ENCODE measurements around the gene CDC42BPA. TPM values are rescaled to one million over a fixed set of nuclear protein-coding genes. Genes with fewer than 3 reads are reported as not detected.

CDC42BPA gene
- total and polyA plus RNA-seq, 9 of the 15 experiments (the other 6 are each of a cell fraction or from before 2014, with no cell fraction given), result 8.0 to 77.5 (median 52.1) TPM

DNA sequence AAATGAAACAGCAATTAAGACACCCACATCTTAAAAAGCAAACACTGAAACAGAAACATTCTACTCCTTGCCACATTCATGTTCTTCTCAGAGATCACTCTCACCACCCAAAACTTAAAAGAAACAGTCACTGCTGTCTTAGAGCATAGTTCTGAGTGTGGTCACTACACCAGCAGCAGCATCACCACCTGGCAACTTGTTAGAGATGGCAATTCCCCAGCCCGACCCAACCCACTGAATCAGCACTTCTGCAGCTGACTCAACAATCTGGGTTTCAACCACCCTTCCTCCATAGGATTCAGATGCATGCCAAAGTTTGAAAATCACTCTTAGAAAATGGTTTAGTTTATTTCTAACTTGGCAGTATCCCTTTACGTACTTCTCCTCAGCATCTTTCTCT lies 126.1 kb downstream of the CDC42BPA start:
- no TSS peak for BruUV-seq (replicated peaks)
- no peak overlapping the region for H3K4me3 ChIP-seq
- H4K20me1 ChIP-seq (replicated peaks; ENCODE audit: control insufficient read depth, insufficient read depth, low read length), result no peaks in the 10 kb centered on the region
- H3K27me3 ChIP-seq (ENCODE audit: control insufficient read depth in 2 of 2, insufficient read depth in 2 of 2, low read length in 2 of 2), result no peaks in the 10 kb centered on the region
- peak; percentile 84 for ATAC-seq
- FAIRE-seq, result peak; percentile 11
- H3K79me2 ChIP-seq (ENCODE audit: control insufficient read depth, insufficient read depth, low read length), result peaks cover 26% of the 10 kb centered on the region
- H2AFZ ChIP-seq (ENCODE audit: low read depth, low read length), result no peak overlapping the region
- in situ Hi-C loops (cut with MboI) (no loop called here), intact Hi-C loops (cut with micrococcal nuclease) (no loop called here)
- DNase-seq (ENCODE audit: extremely low read depth in 1 of 4, low spot score in 3 of 4), result peak in 2 of 4 experiments; percentile 23 to 55
- H3K4me1 ChIP-seq (replicated peaks in 1 of 2; ENCODE audit: control insufficient read depth in 2 of 2, insufficient read depth in 2 of 2, low read length in 2 of 2), result peaks cover 0 to 3% of the 10 kb centered on the region in 2 experiments; a peak in 1 of 5 replicates
- no peak overlapping the region for H3K4me2 ChIP-seq (ENCODE audit: insufficient read depth, low read length)
- ChIA-PET CTCF (ENCODE audit: low intra/inter-chr PET ratio) (no interaction called here), POLR2A (no interaction called here)
- H3K36me3 ChIP-seq (ENCODE audit: control insufficient read depth, insufficient read depth, low read length), result peaks cover 38% of the 10 kb centered on the region
- no peaks in the 10 kb centered on the region for H3K9me1 ChIP-seq (ENCODE audit: control insufficient read depth, insufficient read depth, low read length)
- WGBS (ENCODE audit: insufficient coverage, low coverage, missing lambda C conversion rate), result 56% methylated on average over 2 of the region's 2 CpGs
- H3K27ac ChIP-seq (ENCODE audit: extremely low read depth, low read depth, low read length), result no peak overlapping the region
- H3K9me3 ChIP-seq (replicated peaks; ENCODE audit: control insufficient read depth, insufficient read depth, low read depth, low read length), result no peaks in the 10 kb centered on the region
- H3K9ac ChIP-seq (ENCODE audit: insufficient read depth in 1 of 2, low read depth in 2 of 2, low read length in 2 of 2), result no peak overlapping the region
- TF ChIP-seq BDP1 (IDR thresholded peaks at IDR 0.05; ENCODE audit: insufficient read depth, insufficient read length) (no peak), MTA2 (IDR thresholded peaks at IDR 0.05; ENCODE audit: low read depth) (no peak), MIER1 (IDR thresholded peaks at IDR 0.05; ENCODE audit: low read depth) (no peak), BMI1 (IDR thresholded peaks at IDR 0.05; ENCODE audit: low read length) (no peak), KLF10 (CRISPR knock-in tag; IDR thresholded peaks at IDR 0.05) (no peak), JUND (IDR thresholded peaks at IDR 0.05; ENCODE audit: borderline replicate concordance, low read depth, low read length) (peak; percentile 56; the same call in 1 of the 2 replicates), JUND (tag; IDR thresholded peaks at IDR 0.05; ENCODE audit: borderline replicate concordance, low read depth, low read length) (no peak), C11orf30 (IDR thresholded peaks at IDR 0.05; ENCODE audit: low read depth) (peak; percentile 97), EHMT2 (IDR thresholded peaks at IDR 0.05) (peak; percentile 55; the same call in 1 of the 2 replicates), RCOR1 (IDR thresholded peaks at IDR 0.05; ENCODE audit: borderline replicate concordance in 1 of 2, low read depth in 2 of 2, low read length in 2 of 2) (peak in 1 of 2 experiments; percentile 27; a peak in 1 of 4 replicates), TRIM28 (IDR thresholded peaks at IDR 0.05) (no peak), HNRNPL (IDR thresholded peaks at IDR 0.05; ENCODE audit: low read depth, low read length) (no peak), ERF (CRISPR knock-in tag; IDR thresholded peaks at IDR 0.05) (no peak), ARHGAP35 (IDR thresholded peaks at IDR 0.05; ENCODE audit: partially characterized antibody) (no peak), HCFC1 (IDR thresholded peaks at IDR 0.05; ENCODE audit: low read depth, low read length) (no peak), LARP7 (IDR thresholded peaks at IDR 0.05) (no peak), RAD21 (CRISPR knock-in tag; conservative IDR thresholded peaks at IDR 0.05 in 1 of 2, IDR thresholded peaks at IDR 0.05 in 1 of 2) (no peak), MCM7 (IDR thresholded peaks at IDR 0.05) (no peak), HDGF (IDR thresholded peaks at IDR 0.05) (0 out of 2 replicates have a peak, but pooled peaks have one; percentile 29), ZZZ3 (IDR thresholded peaks at IDR 0.05) (no peak), MAFF (IDR thresholded peaks at IDR 0.05; ENCODE audit: low read length) (peak; percentile 85)
- TF ChIP-seq, protein P1, sequence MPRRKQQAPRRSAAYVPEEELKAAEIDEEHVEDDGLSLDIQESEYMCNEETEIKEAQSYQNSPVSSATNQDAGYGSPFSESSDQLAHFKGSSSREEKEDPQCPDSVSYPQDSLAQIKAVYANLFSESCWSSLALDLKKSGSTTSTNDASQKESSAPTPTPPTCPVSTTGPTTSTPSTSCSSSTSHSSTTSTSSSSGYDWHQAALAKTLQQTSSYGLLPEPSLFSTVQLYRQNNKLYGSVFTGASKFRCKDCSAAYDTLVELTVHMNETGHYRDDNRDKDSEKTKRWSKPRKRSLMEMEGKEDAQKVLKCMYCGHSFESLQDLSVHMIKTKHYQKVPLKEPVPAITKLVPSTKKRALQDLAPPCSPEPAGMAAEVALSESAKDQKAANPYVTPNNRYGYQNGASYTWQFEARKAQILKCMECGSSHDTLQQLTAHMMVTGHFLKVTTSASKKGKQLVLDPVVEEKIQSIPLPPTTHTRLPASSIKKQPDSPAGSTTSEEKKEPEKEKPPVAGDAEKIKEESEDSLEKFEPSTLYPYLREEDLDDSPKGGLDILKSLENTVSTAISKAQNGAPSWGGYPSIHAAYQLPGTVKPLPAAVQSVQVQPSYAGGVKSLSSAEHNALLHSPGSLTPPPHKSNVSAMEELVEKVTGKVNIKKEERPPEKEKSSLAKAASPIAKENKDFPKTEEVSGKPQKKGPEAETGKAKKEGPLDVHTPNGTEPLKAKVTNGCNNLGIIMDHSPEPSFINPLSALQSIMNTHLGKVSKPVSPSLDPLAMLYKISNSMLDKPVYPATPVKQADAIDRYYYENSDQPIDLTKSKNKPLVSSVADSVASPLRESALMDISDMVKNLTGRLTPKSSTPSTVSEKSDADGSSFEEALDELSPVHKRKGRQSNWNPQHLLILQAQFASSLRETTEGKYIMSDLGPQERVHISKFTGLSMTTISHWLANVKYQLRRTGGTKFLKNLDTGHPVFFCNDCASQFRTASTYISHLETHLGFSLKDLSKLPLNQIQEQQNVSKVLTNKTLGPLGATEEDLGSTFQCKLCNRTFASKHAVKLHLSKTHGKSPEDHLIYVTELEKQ (CRISPR knock-in tag; IDR thresholded peaks at IDR 0.05), result no peak
- TF ChIP-seq, protein P2, sequence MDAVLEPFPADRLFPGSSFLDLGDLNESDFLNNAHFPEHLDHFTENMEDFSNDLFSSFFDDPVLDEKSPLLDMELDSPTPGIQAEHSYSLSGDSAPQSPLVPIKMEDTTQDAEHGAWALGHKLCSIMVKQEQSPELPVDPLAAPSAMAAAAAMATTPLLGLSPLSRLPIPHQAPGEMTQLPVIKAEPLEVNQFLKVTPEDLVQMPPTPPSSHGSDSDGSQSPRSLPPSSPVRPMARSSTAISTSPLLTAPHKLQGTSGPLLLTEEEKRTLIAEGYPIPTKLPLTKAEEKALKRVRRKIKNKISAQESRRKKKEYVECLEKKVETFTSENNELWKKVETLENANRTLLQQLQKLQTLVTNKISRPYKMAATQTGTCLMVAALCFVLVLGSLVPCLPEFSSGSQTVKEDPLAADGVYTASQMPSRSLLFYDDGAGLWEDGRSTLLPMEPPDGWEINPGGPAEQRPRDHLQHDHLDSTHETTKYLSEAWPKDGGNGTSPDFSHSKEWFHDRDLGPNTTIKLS (IDR thresholded peaks at IDR 0.05; ENCODE audit: borderline replicate concordance, low read depth), result no peak
